Measurements from ENCODE around the gene BLM.
"Not testable (repeated sequence)": the region's sequence is repeated elsewhere in the genome, so short reads cannot be mapped to it uniquely, and the experiment has no call there.

The BLM gene

GRCh38 chr15:90844696-90845095 is 127.5 kb downstream of the BLM start:
- no peak overlapping the region for H3K4me3 ChIP-seq (ENCODE audit: low read length)
- no peak overlapping the region for H3K27ac ChIP-seq (ENCODE audit: low read length)
- H3K36me3 ChIP-seq (ENCODE audit: control insufficient read depth, low read depth, low read length): no peaks in the 10 kb centered on the region
- H3K4me1 ChIP-seq (ENCODE audit: control insufficient read depth, low read depth, low read length): peaks cover 8% of the 10 kb centered on the region
- H3K27me3 ChIP-seq (ENCODE audit: control insufficient read depth, insufficient read depth, low read length): no peaks in the 10 kb centered on the region
- H3K9me3 ChIP-seq (ENCODE audit: control insufficient read depth, low read depth, low read length): no peaks in the 10 kb centered on the region
- H3K9ac ChIP-seq (ENCODE audit: low read length): no peak overlapping the region

DNA sequence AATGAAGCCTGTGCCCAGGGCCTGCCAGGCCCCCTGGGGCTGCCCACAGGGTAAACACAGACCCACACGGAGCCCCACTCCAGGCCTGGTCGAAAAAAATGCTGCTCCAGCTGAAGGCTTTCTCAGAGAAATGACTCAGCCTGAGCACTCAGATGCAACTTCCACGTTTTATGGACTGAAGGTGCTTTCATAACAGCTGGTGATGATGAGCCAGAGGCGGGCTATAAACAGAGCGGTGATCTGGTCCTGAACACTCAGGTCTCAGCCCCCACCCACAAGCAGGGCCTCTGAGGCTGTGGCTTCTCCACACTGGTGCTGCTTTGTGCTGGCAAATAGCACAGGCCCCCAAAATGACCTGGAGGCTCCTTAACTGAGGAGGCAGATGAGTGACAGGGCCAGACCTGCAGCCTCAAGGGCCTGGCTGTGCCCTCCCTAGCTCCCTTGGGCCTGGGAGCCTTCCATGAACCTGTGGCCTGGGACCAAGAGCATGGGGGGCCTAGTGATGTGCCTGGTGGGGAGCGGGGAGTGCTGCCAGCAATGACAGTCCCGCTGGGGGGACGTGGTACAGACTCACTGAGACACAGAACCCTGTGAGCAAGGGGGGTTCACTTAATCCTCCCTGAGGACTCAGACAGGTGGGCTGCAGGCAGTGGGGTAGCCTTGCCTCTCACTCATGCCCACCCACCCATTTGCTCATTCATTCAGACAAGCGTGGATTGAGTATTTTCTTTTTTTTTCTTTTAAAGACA is 128.2 kb downstream of the BLM start:
- Histone ChIP-seq H3K4me3 (ENCODE audit: low read length) (no peak overlapping the region), H3K36me3 (ENCODE audit: control insufficient read depth, low read depth, low read length) (no peaks in the 10 kb centered on the region), H3K4me1 (ENCODE audit: control insufficient read depth, low read depth, low read length) (peaks cover 5% of the 10 kb centered on the region), H3K9me3 (ENCODE audit: control insufficient read depth, low read depth, low read length) (no peaks in the 10 kb centered on the region), H3K27ac (ENCODE audit: low read length) (no peak overlapping the region), H3K9ac (ENCODE audit: low read length) (no peak overlapping the region), H3K27me3 (ENCODE audit: control insufficient read depth, insufficient read depth, low read length) (no peaks in the 10 kb centered on the region)

- H3K4me1 ChIP-seq (ENCODE audit: control insufficient read depth, low read depth, low read length); H3K27me3 ChIP-seq (ENCODE audit: control insufficient read depth, insufficient read depth, low read length); H3K4me3 ChIP-seq (ENCODE audit: low read length); H3K36me3 ChIP-seq (ENCODE audit: control insufficient read depth, low read depth, low read length); H3K9ac ChIP-seq (ENCODE audit: low read length); H3K27ac ChIP-seq (ENCODE audit: low read length); H3K9me3 ChIP-seq (ENCODE audit: control insufficient read depth, low read depth, low read length): not testable (repeated sequence)
Measured at GRCh38 chr15:90849424-90849823, 132.3 kb downstream of the BLM start.

- no peaks in the 10 kb centered on the region for H3K9me3 ChIP-seq (ENCODE audit: control insufficient read depth, low read depth, low read length)
- H3K27me3 ChIP-seq (ENCODE audit: control insufficient read depth, insufficient read depth, low read length): no peaks in the 10 kb centered on the region
- H3K4me1 ChIP-seq (ENCODE audit: control insufficient read depth, low read depth, low read length): no peaks in the 10 kb centered on the region
- no peaks in the 10 kb centered on the region for H3K36me3 ChIP-seq (ENCODE audit: control insufficient read depth, low read depth, low read length)
- no peak overlapping the region for H3K9ac ChIP-seq (ENCODE audit: low read length)
- H3K4me3 ChIP-seq (ENCODE audit: low read length): no peak overlapping the region
- H3K27ac ChIP-seq (ENCODE audit: low read length): no peak overlapping the region
Measured at GRCh38 chr15:90851114-90851513, 134.0 kb downstream of the BLM start.

- H3K9ac ChIP-seq (ENCODE audit: low read length): no peak overlapping the region
- H3K36me3 ChIP-seq (ENCODE audit: control insufficient read depth, low read depth, low read length): no peaks in the 10 kb centered on the region
- no peak overlapping the region for H3K4me3 ChIP-seq (ENCODE audit: low read length)
- H3K4me1 ChIP-seq (ENCODE audit: control insufficient read depth, low read depth, low read length): no peaks in the 10 kb centered on the region
- H3K27me3 ChIP-seq (ENCODE audit: control insufficient read depth, insufficient read depth, low read length): no peaks in the 10 kb centered on the region
- H3K9me3 ChIP-seq (ENCODE audit: control insufficient read depth, low read depth, low read length): no peaks in the 10 kb centered on the region
- no peak overlapping the region for H3K27ac ChIP-seq (ENCODE audit: low read length)
Measured at GRCh38 chr15:90851940-90852339, 134.8 kb downstream of the BLM start.

DNA sequence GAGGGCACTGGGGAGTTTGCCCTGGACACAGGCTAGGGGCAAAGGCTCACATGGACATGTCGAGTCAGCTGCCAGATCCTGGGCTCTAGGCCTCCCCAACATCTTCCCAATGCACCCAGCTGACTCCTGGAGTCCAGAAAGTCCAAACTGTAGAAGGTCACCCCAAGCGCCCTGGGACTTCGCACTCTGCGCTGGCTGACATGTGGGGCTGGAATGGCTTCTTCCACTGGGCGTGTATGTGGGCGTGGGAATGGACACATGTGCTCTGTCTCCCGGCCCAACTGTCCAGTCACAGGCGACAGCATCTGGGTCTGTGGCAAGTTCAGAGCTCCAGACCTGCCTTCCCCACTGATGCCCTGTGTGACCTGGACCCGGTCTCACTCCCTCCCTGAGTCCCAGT is 138.0 kb downstream of the BLM start:
- no peak overlapping the region for H3K9ac ChIP-seq (ENCODE audit: low read length)
- no peaks in the 10 kb centered on the region for H3K9me3 ChIP-seq (ENCODE audit: control insufficient read depth, low read depth, low read length)
- H3K27ac ChIP-seq (ENCODE audit: low read length): no peak overlapping the region
- peaks cover 7% of the 10 kb centered on the region for H3K4me1 ChIP-seq (ENCODE audit: control insufficient read depth, low read depth, low read length)
- no peaks in the 10 kb centered on the region for H3K36me3 ChIP-seq (ENCODE audit: control insufficient read depth, low read depth, low read length)
- H3K4me3 ChIP-seq (ENCODE audit: low read length): no peak overlapping the region
- no peaks in the 10 kb centered on the region for H3K27me3 ChIP-seq (ENCODE audit: control insufficient read depth, insufficient read depth, low read length)

GRCh38 chr15:90857337-90857736 is 140.2 kb downstream of the BLM start:
- Histone ChIP-seq H3K27me3 (ENCODE audit: control insufficient read depth, insufficient read depth, low read length) (no peaks in the 10 kb centered on the region), H3K9ac (ENCODE audit: low read length) (no peak overlapping the region), H3K4me1 (ENCODE audit: control insufficient read depth, low read depth, low read length) (peaks cover 7% of the 10 kb centered on the region), H3K36me3 (ENCODE audit: control insufficient read depth, low read depth, low read length) (no peaks in the 10 kb centered on the region), H3K4me3 (ENCODE audit: low read length) (no peak overlapping the region), H3K9me3 (ENCODE audit: control insufficient read depth, low read depth, low read length) (no peaks in the 10 kb centered on the region), H3K27ac (ENCODE audit: low read length) (no peak overlapping the region)

DNA sequence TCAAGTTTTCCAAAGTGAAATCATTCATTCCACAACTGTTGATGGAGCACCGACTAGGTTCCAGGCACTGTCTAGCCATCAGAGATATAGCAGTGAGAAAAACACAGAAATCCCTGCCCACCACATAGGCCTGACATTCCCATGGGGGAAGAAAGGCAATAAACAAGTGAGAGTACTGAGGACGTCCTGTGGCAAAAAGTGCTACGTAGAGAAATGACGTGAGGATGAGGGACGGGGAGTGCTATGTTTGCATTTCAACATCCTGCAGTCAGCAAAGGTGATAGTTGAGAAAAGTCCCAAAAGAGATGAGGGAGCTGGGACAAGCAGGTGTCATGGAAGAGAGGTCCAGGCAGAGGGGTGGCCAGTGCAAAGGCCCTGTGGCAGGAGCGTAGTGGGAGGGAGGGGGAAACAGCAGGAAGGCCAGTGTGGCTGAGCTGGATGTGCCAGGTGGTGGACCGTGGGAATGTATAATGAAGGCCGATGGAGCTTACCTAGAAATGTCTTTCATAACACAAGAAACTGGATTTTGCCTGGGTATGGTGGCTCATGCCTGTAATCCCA is 140.8 kb downstream of the BLM start:
- Histone ChIP-seq H3K4me1 (ENCODE audit: control insufficient read depth, low read depth, low read length) (peaks cover 7% of the 10 kb centered on the region), H3K27me3 (ENCODE audit: control insufficient read depth, insufficient read depth, low read length) (no peaks in the 10 kb centered on the region)

DNA sequence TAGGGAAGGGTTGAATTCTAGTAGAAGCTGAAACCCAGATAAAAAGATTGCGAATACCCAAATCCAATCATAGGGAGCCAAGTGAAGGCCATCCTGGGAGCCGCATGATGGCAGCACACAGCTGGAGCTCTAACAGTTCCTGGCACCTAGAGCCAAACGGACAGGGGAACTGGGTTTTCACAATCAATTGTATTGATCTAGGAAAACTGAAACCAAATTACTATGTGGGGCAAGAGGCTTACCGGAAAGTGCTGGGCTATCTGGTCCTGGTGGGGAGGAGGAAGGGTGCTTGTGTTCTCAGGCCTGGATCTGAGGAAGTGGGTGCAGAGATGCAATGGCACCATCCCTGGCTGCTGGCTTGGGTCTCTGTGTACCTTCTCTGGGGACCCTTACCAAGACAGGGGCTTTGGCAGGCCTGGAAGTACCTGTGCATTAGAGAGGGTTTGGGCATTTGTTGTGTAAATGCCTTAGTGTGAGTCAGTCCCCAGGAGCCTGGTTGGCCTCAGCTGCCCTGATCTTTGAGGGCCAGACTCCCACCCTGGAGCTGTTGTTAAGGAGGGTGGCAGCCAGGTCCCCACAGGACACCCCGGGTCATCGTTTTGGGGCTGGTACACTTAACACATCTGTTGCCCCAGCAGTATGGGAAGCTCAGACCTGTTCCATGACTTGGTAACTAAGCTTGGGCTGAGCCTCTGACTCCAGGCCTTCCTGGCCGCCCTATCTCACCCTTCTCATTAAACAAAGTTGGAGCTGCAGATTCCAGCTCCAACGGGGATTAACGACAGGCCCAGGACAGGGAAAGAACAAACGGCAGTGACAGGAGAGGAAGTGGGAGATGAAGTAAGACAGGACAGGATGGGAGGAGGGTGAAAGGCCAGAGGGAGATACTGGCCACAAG is 142.3 kb downstream of the BLM start:
- H3K4me3 ChIP-seq (ENCODE audit: low read length): no peak overlapping the region
- H3K36me3 ChIP-seq (ENCODE audit: control insufficient read depth, low read depth, low read length): no peaks in the 10 kb centered on the region
- peaks cover 7% of the 10 kb centered on the region for H3K4me1 ChIP-seq (ENCODE audit: control insufficient read depth, low read depth, low read length)
- no peak overlapping the region for H3K9ac ChIP-seq (ENCODE audit: low read length)
- H3K27ac ChIP-seq (ENCODE audit: low read length): no peak overlapping the region
- no peaks in the 10 kb centered on the region for H3K9me3 ChIP-seq (ENCODE audit: control insufficient read depth, low read depth, low read length)
- no peaks in the 10 kb centered on the region for H3K27me3 ChIP-seq (ENCODE audit: control insufficient read depth, insufficient read depth, low read length)

More for the DNA sequence above, 140.8 kb downstream of the BLM start:
- Histone ChIP-seq H3K9ac (ENCODE audit: low read length) (no peak overlapping the region), H3K36me3 (ENCODE audit: control insufficient read depth, low read depth, low read length) (no peaks in the 10 kb centered on the region), H3K27ac (ENCODE audit: low read length) (no peak overlapping the region), H3K9me3 (ENCODE audit: control insufficient read depth, low read depth, low read length) (no peaks in the 10 kb centered on the region), H3K4me3 (ENCODE audit: low read length) (no peak overlapping the region)

GRCh38 chr15:90860450-90860849 is 143.3 kb downstream of the BLM start:
- Histone ChIP-seq H3K36me3 (ENCODE audit: control insufficient read depth, low read depth, low read length) (no peaks in the 10 kb centered on the region), H3K27me3 (ENCODE audit: control insufficient read depth, insufficient read depth, low read length) (no peaks in the 10 kb centered on the region), H3K4me1 (ENCODE audit: control insufficient read depth, low read depth, low read length) (peaks cover 7% of the 10 kb centered on the region), H3K9me3 (ENCODE audit: control insufficient read depth, low read depth, low read length) (no peaks in the 10 kb centered on the region), H3K9ac (ENCODE audit: low read length) (no peak overlapping the region), H3K27ac (ENCODE audit: low read length) (no peak overlapping the region), H3K4me3 (ENCODE audit: low read length) (no peak overlapping the region)

DNA sequence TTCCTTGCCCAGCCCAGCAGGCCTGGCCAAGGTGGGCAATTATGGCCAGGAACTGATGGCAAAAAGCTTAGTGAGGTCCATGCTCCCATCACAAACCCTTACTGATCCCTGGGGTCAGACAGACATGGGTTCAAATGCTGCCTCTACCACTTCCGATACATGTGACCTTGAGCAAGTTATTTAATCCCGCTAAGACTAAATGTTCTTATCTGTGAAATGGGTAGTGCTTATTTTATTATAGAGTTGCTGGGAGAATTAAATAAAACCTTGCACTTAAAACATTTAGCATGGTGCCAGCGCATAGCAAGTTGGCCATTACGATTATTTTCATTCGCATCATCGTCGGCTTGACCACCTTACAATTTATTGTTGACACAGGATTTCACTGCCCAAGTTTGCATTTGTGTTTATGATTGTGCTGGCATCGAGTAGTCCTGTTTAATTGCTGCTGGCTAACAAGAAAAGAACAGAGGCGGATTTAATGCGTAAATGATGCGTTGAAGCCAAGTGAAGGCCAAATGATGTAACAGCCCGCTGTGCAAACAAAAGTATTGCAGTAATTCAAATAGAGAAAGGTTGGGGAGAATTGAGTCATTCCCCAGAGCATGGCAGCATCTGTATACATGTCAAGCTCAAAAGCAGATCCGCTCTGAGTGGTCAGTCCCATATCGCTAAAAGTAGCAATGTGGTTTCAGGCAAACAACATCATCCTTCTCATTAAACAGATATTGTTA is 144.0 kb downstream of the BLM start:
- H3K9me3 ChIP-seq (ENCODE audit: control insufficient read depth, low read depth, low read length): no peaks in the 10 kb centered on the region
- H3K36me3 ChIP-seq (ENCODE audit: control insufficient read depth, low read depth, low read length): no peaks in the 10 kb centered on the region
- H3K27ac ChIP-seq (ENCODE audit: low read length): no peak overlapping the region
- H3K4me1 ChIP-seq (ENCODE audit: control insufficient read depth, low read depth, low read length): peaks cover 7% of the 10 kb centered on the region
- H3K4me3 ChIP-seq (ENCODE audit: low read length): no peak overlapping the region
- H3K27me3 ChIP-seq (ENCODE audit: control insufficient read depth, insufficient read depth, low read length): no peaks in the 10 kb centered on the region
- no peak overlapping the region for H3K9ac ChIP-seq (ENCODE audit: low read length)
